HG02852 (cell line): ENCODE data around the gene AUTS2.
A peak's percentile ranks its signal among the peaks of the same experiment; 100 is the strongest.

Source experiments
- ATAC-seq: cut with Tn5 transposase; IDR thresholded peaks from one replicate; pipeline ENCODE4 v1.9.1; 2021; ENCODE audit warnings: mild to moderate bottlenecking, moderate library complexity; ENCODE audit not compliant: unreplicated experiment

The AUTS2 gene

DNA sequence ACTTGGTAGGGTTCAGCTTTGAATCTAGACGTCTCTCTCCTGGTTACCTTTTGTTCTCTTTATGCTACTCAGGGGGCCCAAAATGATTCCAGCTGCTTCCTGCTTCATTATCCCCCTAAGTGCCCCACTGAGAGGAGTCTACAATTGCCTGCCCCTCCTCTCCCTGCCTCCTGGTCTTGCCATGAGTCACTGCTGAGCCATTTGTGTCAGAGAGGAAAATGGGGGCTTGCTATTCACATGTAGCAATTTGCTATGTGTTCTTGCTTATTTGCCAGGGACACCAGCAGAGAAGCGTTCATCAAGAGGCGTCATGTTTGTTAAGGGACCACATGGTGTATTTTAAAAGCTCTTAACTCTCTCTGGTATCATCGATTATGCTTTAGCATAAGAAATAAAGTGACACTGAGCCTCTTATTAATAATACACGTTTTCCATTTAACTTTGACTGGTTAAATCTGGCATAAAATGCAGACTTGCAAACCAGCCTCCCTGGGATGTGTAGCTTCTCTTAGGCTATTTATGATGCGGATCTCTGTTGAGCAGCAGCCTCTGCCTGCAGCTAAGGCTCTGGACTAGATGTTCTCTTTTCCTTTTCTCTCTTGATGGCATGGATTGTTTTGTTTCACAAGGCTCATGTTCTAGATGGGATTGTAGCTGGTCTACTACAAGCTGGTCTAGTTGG lies 239.3 kb downstream of the AUTS2 start:
- no peak for ATAC-seq

DNA sequence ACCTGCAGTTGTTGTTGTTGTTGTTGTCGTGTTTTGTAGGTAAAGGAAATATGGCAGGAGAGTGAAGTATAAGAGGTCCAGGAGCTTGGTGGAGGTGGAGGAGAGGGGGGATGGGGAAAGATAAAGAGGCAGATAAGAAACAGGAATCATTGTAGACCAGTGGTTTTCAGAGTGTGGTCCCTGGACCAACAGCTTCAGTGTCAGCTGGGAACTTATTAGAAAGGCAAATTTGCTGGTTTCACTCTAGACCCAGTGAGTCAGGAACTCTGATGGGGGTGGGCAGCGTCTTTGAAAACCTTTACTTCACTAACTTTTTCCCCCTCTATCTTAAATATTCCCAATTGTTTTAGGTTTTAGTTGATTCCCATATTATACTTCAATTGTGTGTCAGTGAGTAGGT lies 241.5 kb downstream of the AUTS2 start:
- ATAC-seq, result peak; percentile 53

DNA sequence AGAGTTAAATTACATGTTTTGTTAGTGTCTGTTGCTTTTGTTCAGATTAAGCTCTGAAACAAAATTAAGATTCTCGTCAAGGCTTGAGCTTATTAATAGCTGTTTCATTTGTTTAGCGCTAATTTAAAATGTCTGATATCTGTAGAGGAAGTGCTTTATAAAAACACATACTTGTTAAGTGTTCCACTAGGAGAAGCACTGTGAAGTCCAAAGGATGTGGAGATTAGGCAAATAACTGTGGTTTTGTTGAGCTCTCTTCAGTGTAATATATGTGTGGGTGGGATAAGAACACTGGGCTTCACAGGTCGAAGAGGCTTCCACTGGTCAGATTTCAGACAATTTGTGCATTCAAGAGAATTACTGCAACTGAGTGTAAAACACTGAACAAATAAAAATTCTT lies 242.0 kb downstream of the AUTS2 start:
- no peak for ATAC-seq

DNA sequence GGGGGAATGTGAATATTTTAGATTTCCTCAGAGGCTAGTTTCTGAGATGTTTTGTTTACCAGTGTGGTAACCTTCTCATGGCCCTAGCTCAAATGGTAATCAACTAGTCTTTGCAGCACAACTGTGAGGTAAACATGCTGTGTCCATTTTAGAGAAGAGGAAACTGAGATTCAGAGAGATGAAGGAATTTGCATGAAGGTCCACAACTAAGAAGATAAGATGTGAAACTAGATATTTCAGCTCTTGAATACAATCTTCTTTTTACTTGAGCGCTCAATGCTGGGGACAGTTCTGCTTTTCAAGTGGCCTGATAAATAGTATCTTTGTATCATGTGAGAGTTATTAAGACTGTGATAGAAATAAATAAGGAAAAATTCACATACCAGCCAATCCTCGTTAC lies 245.4 kb downstream of the AUTS2 start:
- peak; percentile 66 for ATAC-seq

DNA sequence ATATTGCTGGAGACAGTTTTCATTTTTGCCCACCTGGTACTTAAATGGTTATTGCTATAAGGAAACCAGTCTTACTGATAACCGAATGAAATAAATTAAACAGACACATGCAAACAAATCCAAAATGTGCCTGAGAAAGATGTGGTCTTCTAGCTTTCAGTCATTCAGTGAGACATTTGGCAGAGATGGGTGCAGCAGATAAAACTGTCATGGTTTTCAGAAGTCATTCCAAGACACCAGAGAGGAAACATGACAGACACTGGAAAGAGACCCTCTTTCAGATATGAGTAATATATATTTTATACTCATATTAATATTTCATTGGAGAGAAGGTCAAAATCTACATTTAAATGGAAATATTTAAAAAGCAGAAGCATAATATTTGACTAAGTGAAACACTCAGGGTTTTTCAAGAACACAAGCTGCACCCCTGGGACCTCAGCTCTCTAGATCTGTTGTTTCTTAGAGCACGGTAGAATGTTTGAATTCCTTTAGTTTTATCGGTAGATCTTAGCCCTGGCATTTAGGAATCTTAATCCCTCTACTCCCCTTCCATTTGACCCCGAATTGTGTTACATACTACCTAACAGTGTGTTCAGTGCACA lies 246.1 kb downstream of the AUTS2 start:
- peak; percentile 35 for ATAC-seq

DNA sequence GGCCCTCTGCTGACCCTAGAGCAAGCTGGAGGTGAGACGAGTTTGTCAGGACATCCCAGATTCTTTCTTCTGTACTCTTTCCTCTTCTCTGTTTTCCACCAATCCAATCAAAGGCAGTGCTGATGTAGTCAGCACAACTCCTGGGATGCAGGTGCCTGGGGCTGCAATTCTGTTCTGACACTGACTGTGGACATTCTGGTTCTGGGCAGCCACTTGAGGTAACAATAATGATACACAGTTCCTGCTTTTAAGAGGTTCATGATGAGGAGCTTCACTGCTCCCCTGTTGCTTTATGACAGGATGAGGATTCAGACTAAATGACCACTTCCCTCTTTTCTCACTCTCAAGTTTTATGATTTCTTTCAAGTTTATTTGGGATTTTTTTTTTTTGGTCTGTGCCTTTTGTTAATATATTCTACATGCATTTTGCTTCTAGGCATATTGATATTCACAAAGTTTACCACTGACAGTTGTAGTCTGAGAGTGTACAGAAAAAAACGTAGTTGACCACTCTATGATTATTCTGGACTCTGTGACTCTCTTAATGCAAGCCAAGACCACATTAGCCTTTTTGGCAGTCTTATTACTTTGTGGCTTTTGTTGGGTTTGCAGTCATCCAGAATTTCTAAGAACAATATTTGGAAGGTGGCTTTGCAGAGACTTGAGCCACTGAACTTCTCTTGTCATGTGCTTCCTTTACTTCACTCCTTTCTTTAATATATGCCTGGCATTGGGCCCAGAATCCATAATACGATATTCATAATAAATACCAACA lies 247.6 kb downstream of the AUTS2 start:
- no peak for ATAC-seq

DNA sequence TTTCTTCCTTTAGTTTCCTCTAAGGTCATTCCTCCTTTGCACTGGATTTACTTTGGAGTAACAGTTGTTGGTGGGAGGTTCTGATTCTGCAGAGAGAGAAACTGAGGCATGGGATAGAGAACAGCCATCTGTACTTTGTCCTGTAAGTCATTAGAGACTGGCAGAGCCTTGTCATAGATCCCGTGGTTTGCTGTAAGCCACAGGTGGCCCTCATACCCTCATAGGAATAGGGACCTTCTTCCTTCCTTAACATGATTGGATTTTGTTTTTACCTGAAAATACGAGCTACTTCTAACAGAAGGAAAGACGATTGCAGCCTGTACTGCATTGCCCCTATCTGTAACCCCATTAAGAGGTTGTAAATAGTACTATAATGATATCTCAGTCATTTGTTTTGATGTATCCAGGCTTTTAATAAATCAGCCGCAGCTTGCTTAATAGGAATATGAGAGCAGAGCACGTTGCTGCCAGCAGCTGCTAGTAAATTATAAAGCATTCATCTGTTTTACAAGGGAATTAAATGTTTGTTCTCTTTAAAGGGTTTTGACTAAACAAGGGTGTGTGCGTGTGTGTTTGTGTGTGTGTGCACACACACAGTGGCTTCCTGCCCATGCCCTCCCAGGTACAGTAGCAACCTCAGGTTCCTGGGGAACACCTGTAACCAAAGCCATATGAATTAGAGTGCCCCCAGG lies 249.8 kb downstream of the AUTS2 start:
- no peak for ATAC-seq

DNA sequence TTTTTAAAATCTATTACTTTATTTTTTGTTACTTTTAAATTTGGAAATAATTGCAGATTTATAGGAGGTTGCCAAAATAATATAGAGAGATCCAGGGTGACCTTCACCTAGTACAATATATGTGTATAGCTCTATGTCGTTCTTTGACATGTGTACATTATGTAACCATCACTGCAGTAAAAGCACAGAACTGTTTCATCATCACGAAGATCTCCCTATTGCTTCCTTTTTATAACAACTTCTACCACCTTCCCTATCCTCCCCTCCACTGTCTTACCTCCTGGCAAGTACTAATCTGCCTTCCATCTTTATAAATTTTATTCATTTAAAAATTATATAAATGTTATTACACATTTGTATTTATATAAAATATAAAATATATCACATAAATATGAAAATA lies 251.0 kb downstream of the AUTS2 start:
- no peak for ATAC-seq

DNA sequence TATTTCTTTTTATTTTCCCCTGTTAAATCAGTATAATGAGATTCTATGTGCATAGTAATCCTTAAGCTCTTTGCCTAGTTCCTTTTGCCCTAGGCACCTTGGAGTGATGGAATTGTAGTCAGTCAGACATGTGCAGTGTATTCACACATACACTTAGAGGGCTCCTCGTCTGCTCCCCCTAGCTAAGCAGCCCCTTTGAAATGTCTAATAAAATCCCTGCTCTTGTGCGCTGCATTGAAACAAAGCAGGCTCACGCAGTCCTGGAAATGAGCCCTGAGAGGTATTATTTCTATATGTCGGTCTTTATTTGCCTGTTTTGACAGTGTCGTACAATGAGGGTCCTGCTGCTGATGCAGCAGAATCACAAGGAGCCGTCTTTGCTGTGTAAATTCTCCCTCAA lies 258.7 kb downstream of the AUTS2 start:
- ATAC-seq, result no peak

DNA sequence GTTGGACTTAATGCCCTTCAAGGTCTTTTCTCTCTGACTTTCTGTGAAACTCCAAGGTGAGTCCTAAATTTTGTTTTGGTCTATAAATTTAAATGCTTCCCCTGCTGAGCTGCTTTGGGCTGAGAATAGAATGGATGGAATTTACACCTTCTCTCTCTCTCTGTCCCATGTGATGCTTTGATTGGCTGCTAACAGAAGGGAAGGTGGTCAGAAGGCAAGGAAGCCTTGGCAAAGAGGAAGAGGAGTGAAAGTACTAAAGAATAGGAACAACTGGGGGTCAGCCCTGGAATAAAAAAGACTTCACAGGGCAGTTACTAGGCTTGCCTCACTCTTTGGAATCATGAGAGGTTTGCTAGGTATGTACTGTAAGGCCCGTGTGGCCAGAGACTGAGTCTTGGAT lies 260.2 kb downstream of the AUTS2 start:
- no peak for ATAC-seq

DNA sequence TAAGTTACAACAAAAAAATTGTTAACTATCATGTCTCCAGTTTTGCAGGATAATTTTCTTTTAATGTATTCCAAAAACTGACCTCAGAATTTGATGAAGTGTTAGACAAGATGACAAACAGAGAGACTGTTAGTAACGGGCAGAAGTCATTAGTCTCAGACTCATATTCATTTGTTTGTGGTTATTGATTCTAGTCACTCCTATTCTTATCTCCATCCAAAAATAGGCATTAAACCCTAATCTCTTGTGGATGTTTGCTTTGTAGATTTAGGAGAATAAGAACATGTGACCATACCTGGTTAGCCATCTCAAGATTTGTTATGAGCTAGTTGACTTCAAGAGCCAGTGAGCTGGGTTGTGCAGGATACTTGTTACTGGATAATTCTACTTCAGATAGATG lies 261.1 kb downstream of the AUTS2 start:
- ATAC-seq, result no peak

DNA sequence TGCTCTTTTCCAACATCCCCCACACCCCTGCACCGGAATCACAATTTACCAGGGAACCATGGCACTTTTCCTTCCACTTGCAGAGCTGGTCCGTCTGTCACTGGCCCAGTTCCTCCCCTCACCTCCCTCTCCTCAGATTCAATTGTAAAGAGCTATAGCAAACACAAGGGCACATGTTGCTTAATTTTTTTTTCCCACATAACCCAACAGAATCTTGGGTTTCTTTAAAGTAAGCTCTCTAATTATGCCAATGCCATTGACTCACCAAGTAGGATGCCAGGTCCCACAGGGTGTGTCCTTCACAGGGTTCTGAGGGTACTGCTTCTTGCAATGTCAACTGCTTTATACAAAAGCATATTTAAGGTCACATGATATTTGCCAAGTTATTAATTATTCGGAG lies 262.2 kb downstream of the AUTS2 start:
- no peak for ATAC-seq

DNA sequence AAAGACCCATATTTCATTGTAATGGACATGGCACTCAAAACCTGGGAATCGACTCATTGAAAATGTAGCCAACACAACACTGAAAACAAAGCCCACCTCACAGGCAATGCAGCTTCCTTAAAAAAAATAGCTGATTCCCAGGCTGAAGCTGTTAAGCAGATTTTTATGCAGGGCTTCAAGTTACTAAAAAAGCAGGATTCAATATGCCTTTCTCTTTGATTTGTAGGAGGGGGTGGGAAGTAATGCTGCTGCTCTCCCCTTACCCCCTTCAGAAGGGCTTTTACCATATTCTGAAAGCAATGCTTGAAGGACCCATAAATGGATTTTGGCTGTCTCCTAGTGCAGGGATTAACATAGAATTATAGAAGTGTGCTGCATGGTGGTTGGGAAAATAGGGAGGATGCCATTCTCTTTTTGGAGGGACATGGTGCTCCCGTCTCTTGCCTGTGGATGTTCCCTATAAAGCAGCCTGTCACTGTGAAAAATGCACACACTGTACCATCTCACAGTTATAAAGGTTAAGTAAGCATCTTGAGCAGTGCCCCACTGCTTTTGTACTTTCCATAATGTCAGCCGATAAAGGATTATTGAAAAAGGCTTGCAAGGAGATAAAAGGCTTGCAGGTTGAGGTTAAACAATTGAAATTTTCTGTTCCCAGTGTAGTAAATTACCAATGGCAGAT lies 262.8 kb downstream of the AUTS2 start:
- no peak for ATAC-seq

DNA sequence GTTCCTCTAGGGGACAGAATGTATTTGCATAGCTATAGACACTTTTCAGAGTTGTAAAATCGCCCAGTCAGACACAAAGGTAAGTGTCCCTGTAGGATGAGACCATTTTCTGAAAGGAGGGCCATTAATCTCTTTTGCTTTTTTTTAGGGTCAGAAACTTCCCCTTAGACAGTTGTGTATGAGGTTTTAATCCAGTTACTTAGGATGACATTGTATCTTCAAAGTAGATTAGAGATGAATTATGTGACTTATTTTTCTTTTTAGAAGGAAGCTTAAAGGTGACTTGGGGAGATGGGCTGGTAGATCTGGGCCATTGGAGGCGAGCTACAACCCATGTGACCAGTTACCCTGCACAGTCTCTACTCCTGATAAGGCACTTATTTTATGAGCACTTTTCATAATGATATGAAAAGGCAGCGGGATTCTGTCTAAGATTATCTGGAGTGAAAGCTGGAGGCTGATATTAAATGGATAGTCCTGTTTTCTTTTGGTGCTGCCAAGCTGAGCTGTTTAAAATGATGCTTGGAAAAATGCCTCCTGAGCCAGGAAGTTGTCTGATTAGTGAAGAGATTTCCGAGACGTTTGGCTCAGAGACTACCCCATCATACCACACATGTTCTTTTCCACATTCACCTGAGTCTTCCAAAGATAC lies 264.3 kb downstream of the AUTS2 start:
- no peak for ATAC-seq

DNA sequence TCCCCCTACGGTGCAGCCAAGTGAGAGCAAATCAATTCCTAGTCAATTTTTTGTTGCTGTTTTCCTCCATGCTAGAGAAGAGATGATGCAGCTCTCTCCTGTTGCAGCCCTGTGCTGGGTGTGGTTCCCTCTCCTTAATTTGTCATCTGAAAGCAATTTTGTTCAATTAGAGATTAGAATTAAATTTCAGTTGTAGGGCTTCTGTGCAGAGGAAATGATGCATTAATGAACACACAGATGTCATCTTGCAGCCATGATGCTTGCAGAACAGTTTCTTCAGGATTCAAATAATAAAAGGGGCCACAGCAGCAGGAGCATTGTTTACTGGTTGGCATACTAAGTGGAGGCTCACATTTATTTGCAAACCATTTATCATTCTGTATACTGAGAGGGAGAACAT lies 266.0 kb downstream of the AUTS2 start:
- ATAC-seq, result no peak

DNA sequence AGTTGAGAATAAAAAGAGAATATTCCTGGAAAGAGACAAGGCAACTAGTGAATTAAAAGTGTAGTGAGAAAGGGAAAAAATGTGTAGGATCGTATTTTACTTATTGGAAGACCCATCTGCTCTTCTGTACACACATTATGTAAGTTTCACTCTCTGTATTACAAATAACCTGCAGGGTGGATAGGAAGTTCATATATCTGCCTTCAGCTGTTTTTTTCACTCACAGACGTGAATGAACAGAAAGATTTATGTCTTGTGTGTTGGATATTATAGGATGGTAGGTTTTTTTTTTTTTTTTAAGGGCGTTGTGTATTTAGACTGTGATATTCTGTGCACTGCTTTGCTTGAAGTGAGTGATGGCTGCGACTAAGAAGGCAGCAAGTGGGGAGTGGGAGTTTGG lies 266.5 kb downstream of the AUTS2 start:
- peak; percentile 79 for ATAC-seq

DNA sequence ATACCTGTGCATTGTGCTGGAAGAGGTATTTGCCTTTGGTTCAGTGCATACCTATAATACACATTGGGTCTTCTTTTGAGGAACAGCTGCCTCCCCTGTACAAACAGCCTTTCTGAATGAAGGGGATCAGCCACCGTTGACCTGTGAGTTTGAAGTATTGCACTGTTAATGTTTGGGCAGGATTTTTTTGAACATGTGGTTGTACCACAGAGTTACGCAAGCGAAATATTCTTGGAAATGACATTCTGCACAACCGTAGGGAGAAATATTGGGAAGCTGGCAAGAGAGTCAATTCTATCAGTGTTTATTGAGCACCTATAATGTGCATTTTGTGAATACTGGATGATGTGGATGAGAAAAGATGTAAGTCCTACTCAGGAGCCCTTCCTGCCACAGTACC lies 270.6 kb downstream of the AUTS2 start:
- ATAC-seq, result no peak

DNA sequence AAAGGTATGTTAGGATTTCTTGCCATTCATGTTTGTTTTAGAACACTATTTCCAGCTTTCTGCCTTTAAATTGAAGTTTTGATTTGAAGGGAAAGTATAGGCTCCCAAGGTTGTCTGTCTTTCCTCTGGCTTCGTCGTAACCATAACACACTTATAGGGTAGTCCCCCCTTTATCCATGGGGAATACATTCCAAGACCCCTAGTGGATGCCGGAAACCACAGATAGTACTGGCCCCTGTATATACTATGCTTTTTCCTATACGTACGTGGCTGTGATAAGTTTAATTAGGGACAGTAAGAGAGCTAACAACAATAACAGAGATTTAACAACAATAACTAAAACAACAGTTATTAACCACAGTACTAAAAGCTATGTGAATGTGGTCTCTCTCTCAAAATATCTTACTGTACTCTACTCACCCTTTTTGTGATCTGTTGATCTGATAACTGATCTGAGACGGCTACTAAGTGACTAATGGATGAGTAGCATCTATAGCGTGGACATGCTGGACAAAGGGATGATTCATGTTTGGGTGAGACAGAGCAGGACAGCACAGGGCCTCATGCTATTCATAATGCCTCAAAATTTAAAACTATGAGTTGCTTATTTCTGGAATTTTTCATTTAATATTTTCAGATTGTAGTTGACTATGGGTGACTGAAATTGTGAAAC lies 273.1 kb downstream of the AUTS2 start:
- no peak for ATAC-seq

DNA sequence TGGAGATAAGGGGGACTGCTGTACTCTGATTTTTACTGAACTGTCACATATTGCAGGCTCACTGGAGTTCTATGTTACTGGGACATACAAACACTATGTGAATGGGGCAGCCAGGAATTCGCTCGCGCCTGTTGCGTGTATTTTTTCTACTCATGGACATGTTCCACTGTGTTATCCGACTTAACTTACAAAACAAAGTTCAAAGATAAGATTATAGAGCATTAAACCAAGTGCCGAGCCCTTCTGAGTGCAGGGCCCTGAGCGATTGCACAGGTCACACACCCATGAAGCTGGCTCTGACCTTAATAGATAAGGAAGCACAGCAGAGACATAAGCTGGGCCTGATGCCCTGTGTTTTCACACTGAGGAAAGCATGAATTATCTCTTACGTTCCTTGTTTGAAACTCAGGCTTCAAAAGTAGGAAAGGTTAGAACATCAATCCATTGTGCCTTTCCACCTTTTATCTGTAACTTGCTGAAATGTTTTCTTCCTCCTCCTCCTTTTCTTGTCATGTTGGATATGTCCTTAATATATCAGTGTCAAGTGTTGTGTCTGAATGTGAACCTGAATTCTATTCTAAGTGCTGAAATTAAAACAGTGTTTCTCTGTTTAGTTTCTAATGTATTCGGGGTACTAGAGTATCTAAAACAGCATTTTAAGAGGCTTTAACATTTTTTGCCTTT lies 273.8 kb downstream of the AUTS2 start:
- ATAC-seq, result no peak
